K562 (cell line): ENCODE results near the gene RTBDN. TPM values are rescaled to one million over a fixed set of nuclear protein-coding genes. Genes with fewer than 3 reads are reported as not detected.

Experiments used
- E2F1 ChIP-seq: sonication (generic); formaldehyde crosslinking; IDR thresholded peaks from 2 replicates; pipeline ENCODE4 v1.8.1; 2023; ENCODE audit warnings: mild to moderate bottlenecking, missing genetic modification reagents, moderate library complexity
- ESRRB ChIP-seq: fragments of 250-450 bp; sonication (Bioruptor Pico); IDR thresholded peaks from 2 replicates; pipeline ENCODE4 v1.5.0; 2020; ENCODE audit warnings: mild to moderate bottlenecking, moderate library complexity, borderline replicate concordance
- FOXJ3 ChIP-seq: sonication (generic); formaldehyde crosslinking; IDR thresholded peaks from 2 replicates; pipeline ENCODE4 v1.4.0; 2020; ENCODE audit warnings: mild to moderate bottlenecking, missing genetic modification reagents
- FOXP1 ChIP-seq: sonication (generic); formaldehyde crosslinking; IDR thresholded peaks from 2 replicates; pipeline ENCODE4 v1.8.0; 2022; ENCODE audit warnings: mild to moderate bottlenecking, missing genetic modification reagents
- ZBED1 ChIP-seq: IDR thresholded peaks from 2 replicates; pipeline ENCODE4 v1.6.1; 2014
- ZNF165 ChIP-seq: fragments of 250-450 bp; sonication (Bioruptor Pico); IDR thresholded peaks from 2 replicates; pipeline ENCODE4 v1.4.0; 2020; ENCODE audit warnings: borderline replicate concordance
- ZNF174 ChIP-seq: fragments of 250-450 bp; sonication (Bioruptor Pico); IDR thresholded peaks from 2 replicates; pipeline ENCODE4 v1.4.0; 2020; ENCODE audit warnings: mild to moderate bottlenecking
- ZNF76 ChIP-seq: fragments of 250-450 bp; sonication (Bioruptor Pico); IDR thresholded peaks from 2 replicates; pipeline ENCODE4 v1.4.0; 2020; ENCODE audit warnings: mild to moderate bottlenecking, moderate library complexity, borderline replicate concordance
- polyA plus RNA-seq, 8 experiments: library from polyadenylated mRNA; depleted of rRNA in 4 of 8; stranded (reverse) in 5 of 8; unstranded in 3 of 8; fragments of >200 nt; fragmentation: Nextera tagmentation in 2 of 8; fragmentation: Illumina TruSeq in 1 of 8; extraction: Ambion mirVana in 2 of 8; extraction: Trizol in 1 of 8; gene quantifications; 2 replicates each; pipeline versions ENCODE4 v1.2.1 to v1.2.3, GENCODE V29; 2011 to 2014; ENCODE audit warnings: inconsistent platforms in 1 of 8, missing spikeins in 1 of 8
- total RNA-seq, 7 experiments: library from RNA; depleted of rRNA in 6 of 7; stranded (reverse); fragments of >200 nt in 6 of 7; fragmentation: Illumina TruSeq in 2 of 7; extraction: Trizol in 2 of 7; gene quantifications; 2 replicates each; pipeline versions ENCODE4 v1.2.1 to v1.2.3, GENCODE V29; 2011 to 2021; ENCODE audit warnings: low replicate concordance in 1 of 7
- TF ChIP-seq, protein P1 (sequence below), 3 experiments: fragments of 200-800 bp in 1 of 3; fragments of 250-450 bp in 1 of 3; fragments of 450-650 bp in 1 of 3; sonication (Bioruptor Pico) in 1 of 3; sonication (Bioruptor generic) in 1 of 3; formaldehyde crosslinking in 1 of 3; IDR thresholded peaks; 2 replicates each; pipeline versions ENCODE4 v1.6.1 to v1.8.0; 2016 to 2022; ENCODE audit warnings: mild to moderate bottlenecking in 2 of 3, missing genetic modification characterization in 2 of 3, missing compliant biosample characterization in 1 of 3, moderate library complexity in 1 of 3
- TF ChIP-seq, protein P2 (sequence below): fragments of 450-650 bp; IDR thresholded peaks from 2 replicates; pipeline ENCODE4 v1.6.1; 2016; ENCODE audit warnings: missing biosample characterization, missing genetic modification characterization

The RTBDN gene
- total and polyA plus RNA-seq, 9 of the 15 experiments (the other 6 are each of a cell fraction or from before 2014, with no cell fraction given): 0.20 to 2.3 (median 0.72) TPM; not detected in 1

GRCh38 chr19:12867120-12868099 is 33.0 kb upstream of the RTBDN start (continued):
- TF ChIP-seq, protein P1, sequence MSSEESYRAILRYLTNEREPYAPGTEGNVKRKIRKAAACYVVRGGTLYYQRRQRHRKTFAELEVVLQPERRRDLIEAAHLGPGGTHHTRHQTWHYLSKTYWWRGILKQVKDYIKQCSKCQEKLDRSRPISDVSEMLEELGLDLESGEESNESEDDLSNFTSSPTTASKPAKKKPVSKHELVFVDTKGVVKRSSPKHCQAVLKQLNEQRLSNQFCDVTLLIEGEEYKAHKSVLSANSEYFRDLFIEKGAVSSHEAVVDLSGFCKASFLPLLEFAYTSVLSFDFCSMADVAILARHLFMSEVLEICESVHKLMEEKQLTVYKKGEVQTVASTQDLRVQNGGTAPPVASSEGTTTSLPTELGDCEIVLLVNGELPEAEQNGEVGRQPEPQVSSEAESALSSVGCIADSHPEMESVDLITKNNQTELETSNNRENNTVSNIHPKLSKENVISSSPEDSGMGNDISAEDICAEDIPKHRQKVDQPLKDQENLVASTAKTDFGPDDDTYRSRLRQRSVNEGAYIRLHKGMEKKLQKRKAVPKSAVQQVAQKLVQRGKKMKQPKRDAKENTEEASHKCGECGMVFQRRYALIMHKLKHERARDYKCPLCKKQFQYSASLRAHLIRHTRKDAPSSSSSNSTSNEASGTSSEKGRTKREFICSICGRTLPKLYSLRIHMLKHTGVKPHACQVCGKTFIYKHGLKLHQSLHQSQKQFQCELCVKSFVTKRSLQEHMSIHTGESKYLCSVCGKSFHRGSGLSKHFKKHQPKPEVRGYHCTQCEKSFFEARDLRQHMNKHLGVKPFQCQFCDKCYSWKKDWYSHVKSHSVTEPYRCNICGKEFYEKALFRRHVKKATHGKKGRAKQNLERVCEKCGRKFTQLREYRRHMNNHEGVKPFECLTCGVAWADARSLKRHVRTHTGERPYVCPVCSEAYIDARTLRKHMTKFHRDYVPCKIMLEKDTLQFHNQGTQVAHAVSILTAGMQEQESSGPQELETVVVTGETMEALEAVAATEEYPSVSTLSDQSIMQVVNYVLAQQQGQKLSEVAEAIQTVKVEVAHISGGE (CRISPR knock-in tag; IDR thresholded peaks at IDR 0.05): peak in 2 of 3 experiments; percentile 14 to 56; a peak in 1 of 6 replicates
- TF ChIP-seq ZNF165 (CRISPR knock-in tag) (no peak), FOXJ3 (CRISPR knock-in tag) (no peak), ESRRB (CRISPR knock-in tag) (no peak), E2F1 (no peak), ZNF174 (CRISPR knock-in tag) (no peak), ZNF76 (CRISPR knock-in tag) (no peak), ZBED1 (no peak), FOXP1 (no peak)
- TF ChIP-seq, protein P2, sequence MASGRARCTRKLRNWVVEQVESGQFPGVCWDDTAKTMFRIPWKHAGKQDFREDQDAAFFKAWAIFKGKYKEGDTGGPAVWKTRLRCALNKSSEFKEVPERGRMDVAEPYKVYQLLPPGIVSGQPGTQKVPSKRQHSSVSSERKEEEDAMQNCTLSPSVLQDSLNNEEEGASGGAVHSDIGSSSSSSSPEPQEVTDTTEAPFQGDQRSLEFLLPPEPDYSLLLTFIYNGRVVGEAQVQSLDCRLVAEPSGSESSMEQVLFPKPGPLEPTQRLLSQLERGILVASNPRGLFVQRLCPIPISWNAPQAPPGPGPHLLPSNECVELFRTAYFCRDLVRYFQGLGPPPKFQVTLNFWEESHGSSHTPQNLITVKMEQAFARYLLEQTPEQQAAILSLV: no peak
